Epithelial cell of proximal tubule (primary cell): Measurements from ENCODE around the gene CS. TPM values are rescaled to one million over a fixed set of nuclear protein-coding genes. Genes with fewer than 3 reads are reported as not detected.

Experiments
- DNase-seq: peaks from one replicate; pipeline ENCODE4 v3.0.0-alpha.2; 2011; ENCODE audit warnings: low read depth
- H3K4me3 ChIP-seq: 2 replicates; pipeline ENCODE4 v1.5.1; 2011; ENCODE audit warnings: low read depth, mild to moderate bottlenecking, low read length
- total RNA-seq: library from RNA; depleted of rRNA; stranded (reverse); fragments of >200 nt; gene quantifications from 2 replicates; pipeline ENCODE4 v1.2.3, GENCODE V29; 2015
- TF ChIP-seq, protein P1 (sequence below): conservative IDR thresholded peaks from 2 replicates; pipeline ENCODE4 v1.5.1; 2012; ENCODE audit warnings: low read depth, mild to moderate bottlenecking, low read length

CS gene
- total RNA-seq, 1 donor from 2014 or later, result 133 TPM

DNA sequence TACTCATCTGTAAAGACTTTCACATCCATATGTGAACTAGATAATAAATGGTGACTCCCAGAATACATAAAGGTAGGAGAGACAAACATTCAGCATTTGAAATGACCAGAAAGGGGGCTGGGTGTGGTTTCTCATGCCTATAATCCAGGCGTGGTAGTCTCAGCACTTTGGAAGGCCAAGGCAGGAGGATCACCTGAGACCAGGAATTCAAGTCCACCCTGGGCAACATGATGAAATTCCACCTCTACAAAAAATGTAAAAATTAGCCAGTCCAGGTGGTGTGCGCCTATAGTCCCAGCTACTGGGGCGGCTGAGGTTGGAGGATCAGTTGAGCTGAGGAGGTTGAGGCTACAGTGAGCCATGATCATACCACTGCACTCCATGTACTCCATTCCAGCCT lies 4.1 kb upstream of the CS start:
- H3K4me3 ChIP-seq, result no peak overlapping the region
- DNase-seq, result no peak
- TF ChIP-seq, protein P1, sequence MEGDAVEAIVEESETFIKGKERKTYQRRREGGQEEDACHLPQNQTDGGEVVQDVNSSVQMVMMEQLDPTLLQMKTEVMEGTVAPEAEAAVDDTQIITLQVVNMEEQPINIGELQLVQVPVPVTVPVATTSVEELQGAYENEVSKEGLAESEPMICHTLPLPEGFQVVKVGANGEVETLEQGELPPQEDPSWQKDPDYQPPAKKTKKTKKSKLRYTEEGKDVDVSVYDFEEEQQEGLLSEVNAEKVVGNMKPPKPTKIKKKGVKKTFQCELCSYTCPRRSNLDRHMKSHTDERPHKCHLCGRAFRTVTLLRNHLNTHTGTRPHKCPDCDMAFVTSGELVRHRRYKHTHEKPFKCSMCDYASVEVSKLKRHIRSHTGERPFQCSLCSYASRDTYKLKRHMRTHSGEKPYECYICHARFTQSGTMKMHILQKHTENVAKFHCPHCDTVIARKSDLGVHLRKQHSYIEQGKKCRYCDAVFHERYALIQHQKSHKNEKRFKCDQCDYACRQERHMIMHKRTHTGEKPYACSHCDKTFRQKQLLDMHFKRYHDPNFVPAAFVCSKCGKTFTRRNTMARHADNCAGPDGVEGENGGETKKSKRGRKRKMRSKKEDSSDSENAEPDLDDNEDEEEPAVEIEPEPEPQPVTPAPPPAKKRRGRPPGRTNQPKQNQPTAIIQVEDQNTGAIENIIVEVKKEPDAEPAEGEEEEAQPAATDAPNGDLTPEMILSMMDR, result no peak

DNA sequence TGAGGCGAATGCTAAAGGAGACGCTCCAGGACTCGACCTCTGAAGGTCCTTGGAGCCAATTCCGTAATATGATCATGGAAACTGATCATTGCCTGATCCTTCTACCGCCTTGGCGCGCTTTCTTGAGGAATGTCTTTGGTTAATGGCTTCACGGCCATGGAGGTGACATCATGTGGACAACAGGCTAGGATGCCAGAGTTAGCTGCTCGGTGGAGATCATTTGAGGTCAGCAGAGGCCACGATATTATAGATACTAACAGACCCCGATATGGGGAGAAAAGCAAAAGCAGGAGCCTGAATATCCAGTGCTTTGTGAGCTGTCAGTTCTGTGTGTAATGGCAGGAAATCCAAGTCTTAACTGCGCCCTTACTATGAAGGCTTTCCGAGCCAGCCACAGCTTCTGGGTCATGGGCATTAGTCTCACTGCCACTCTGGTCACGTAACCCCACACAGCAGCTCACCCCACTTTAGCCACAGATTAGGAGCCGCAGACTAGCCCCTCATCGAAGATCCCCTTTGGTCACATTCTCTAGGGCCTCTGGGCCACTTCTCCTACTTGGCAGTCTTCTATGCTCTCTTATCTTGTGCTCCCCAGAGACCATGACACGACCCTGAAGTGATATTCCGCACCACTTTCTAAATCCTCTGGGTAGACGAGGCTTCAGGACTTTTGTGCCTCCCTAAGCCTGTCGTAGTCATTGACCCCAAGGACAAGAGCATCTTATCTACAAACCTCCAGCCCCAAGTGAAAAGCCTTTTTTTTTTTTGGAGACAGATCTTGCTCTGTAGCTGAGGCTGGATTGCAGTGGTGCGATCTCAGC lies 724 bp upstream of the CS start:
- TF ChIP-seq, protein P1, result no peak
- H3K4me3 ChIP-seq, result peak overlapping the region; percentile 69
- DNase-seq, result no peak

DNA sequence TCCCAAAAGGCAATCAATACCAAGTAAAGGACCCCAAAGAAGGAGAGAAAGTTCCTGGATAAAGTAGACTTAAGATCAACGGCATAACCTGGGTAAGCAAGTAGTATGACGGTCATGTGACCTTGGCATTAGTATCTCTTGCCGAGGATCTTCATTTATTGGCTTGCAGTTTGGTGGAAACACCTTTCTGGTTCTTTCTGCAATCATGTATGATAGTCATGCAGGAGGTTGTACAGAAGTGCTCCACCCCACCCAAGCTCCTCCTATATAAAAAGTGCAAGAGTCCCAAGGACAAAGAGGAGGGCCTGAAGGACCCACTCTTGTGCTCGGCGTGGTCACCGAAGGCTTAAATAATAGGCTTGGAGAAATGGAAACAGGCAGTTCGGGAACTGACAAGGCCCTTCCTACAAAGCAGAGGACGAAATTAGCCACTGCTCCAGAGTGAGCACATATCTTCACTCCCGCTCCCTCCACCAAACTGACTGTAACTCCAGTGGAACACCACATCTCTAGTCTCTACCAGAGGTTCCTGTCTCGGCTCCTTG lies 750 bp downstream of the CS start:
- DNase-seq, result no peak
- TF ChIP-seq, protein P1, result no peak
- peak overlapping the region; percentile 69 for H3K4me3 ChIP-seq

DNA sequence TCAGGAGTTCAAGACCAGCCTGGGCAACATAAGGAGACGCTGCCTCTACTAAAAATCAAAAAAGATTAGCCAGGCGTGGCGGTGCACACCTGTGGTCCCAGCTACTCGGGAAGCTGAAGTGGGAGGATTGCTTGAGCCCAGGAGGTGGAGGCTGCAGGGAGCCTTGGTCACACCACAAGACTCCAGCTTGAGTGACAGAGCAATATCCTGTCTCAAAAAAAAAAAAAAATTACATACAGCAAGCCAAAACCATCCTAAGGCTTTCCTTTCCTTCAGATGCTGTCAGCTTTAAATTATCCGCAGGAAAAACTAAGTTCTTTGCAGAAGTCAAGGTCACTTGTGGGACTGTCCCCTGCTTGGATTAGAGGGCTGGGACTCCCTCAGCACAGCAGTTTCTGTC lies 1.3 kb downstream of the CS start:
- H3K4me3 ChIP-seq, result peak overlapping the region; percentile 69
- no peak for DNase-seq
- TF ChIP-seq, protein P1, result no peak

DNA sequence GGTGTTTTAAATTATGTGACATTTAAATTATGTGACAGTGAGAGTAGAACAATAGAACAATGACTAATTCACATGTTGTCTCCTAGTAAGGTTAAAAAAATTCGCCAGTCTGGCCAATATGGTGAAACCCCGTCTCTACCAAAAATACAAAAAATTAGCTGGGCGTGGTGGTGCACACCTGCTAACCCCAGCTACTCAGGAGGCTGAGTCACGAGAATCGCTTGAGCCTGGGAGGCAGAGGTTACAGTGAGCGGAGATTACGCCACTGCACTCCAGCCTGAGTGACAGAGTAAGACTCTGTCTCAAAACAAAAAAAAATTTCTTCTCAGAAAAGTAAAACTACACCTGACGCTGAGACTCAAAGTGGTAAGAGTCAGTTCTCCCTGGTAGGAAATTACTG lies 2.7 kb downstream of the CS start:
- no peak for DNase-seq
- TF ChIP-seq, protein P1, result no peak
- no peak overlapping the region for H3K4me3 ChIP-seq

DNA sequence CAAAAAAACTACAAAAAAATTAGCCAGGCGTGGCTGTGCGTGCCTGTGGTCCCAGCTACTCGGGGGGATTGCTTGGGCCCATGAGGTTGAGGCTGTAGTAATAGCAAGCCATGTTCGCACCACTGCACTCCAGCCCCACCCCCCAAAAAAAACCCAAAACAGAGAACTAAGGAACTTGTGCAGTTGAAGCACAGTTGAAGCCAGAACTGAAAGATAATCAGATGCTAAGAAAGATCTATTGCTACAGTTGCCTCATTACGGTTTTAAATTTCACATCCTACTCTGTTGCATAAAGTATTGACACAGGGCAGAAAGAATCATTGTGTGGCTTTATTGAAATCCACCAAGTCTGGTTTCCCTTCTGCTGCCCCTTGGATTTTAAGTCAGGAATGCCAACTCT lies 3.8 kb downstream of the CS start:
- TF ChIP-seq, protein P1, result no peak
- DNase-seq, result no peak
- no peak overlapping the region for H3K4me3 ChIP-seq

DNA sequence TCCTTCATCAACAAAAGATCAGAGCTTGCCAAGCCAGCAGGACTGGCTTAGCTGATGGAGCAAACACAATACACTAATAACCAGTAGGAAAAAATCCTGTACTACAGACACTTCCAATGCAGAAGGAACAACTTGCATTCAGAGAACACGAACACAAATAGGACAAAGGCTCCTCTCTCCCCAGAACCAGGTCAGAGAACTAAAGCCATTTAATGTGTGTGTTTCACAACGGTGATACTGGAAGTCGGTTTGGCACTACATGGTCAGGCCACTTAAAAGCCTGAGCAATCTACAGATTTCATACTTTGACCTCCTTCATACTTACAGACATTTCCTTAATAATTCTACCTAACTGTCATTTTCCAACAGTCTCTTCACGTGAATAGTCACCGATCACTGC lies 6.3 kb downstream of the CS start:
- H3K4me3 ChIP-seq, result no peak overlapping the region
- DNase-seq, result no peak
- TF ChIP-seq, protein P1, result no peak
